GM19467 (cell line): ENCODE data around the gene HK3.

Experiments used
- ATAC-seq: cut with Tn5 transposase; IDR thresholded peaks from one replicate; pipeline ENCODE4 v1.9.1; 2021; ENCODE audit warnings: mild to moderate bottlenecking, moderate library complexity; ENCODE audit not compliant: unreplicated experiment

The HK3 gene

DNA sequence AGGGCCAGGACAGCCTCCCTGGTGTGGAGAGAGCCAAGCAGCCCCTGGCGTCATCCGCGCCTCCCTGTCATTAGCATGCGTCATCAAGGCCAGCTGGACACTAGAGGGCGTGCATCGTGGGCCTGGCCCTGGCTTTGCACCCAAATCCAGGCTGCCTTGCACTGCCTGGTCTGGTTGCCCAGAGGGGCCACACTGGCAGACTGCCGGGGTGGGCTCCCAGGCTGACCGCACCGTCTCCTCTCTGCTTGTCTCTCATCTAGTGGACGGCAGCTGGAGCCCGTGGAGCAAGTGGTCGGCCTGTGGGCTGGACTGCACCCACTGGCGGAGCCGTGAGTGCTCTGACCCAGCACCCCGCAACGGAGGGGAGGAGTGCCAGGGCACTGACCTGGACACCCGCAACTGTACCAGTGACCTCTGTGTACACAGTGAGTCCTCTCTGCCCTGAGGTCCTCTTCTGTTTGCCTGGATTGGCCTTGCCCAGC is 29.0 kb downstream of the HK3 start:
- no peak for ATAC-seq

DNA sequence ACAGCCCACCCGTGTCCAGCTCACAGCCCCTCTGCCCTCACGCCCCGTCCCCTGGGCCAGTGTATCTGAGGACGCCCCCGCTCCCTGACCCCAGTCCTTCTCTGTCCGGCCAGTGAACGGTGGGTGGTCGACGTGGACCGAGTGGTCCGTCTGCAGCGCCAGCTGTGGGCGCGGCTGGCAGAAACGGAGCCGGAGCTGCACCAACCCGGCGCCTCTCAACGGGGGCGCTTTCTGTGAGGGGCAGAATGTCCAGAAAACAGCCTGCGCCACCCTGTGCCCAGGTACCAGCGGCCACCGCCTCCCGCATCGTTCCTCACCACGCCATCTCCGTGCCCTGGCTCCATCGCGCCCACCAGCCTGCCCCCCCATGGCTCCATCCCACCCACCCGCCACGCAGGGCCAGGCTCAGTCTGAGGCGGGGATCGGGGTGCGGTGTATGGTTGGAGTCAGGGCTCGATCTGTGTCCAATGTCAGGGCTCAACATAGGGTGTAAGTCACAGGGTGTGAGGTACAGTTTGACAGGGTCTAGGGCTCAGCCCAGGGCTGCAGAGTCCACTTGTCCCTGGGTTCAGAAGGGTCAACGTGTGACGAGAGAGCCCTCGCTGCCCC is 29.5 kb downstream of the HK3 start:
- ATAC-seq, result no peak

DNA sequence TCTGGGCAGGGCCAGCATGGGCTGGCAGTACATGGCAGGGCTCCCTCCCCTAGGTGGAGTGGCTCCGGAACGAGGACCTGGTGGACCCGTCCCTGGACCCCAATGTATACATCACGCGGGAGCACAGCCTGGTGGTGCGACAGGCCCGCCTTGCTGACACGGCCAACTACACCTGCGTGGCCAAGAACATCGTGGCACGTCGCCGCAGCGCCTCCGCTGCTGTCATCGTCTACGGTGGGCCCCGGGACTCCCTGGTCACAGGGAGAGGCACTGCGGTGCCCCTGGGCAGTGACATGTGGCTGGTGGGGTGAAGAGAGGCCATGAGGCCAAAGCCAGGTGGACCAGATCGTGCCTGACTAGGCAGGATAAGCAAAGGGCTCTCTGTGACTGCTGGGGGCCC is 30.4 kb downstream of the HK3 start:
- no peak for ATAC-seq

DNA sequence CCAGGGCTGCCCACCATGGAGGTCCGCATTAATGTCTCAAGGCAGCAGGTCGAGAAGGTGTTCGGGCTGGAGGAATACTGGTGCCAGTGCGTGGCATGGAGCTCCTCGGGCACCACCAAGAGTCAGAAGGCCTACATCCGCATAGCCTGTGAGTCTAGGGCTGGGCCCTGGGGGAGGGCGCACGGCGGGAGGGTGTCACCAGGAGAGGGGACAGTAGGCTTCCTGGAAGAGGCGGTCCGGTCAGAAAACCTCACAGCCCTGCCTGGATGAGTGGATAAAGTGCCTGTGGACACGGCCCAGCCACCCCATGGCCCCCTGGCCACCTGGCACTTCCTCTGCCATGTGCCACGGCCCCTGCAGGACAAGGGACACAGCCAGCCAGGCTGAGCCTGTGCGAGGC is 31.0 kb downstream of the HK3 start:
- ATAC-seq, result no peak

DNA sequence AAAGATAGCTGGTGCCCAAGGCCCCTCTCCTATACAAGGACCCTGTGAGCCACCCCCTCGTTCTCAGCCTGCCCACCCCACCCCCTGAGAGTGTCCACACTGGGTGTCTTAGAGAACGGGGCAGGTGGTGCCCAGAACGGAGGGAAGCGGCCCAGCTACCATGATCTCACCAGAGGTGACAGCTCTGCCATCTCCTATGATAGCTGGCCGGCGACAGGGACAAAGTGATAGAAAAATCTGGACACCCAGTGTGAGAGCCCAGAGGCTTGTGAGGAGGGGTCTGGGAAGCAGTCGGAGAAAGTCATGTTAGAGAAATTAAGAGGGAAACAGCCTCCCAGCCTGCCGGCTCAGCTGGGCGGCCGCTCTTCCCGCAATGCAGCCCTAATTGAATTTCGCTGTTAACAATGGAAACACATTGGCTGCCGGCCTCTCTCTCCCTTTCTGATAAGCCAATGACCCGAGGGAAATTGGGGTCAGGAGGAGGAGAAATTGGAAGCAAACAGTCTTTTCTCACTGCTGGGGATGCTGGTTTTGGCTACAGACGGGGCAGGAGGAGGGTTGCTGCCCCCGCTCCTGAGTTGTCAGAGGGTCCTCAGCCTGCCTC is 32.3 kb downstream of the HK3 start:
- no peak for ATAC-seq

DNA sequence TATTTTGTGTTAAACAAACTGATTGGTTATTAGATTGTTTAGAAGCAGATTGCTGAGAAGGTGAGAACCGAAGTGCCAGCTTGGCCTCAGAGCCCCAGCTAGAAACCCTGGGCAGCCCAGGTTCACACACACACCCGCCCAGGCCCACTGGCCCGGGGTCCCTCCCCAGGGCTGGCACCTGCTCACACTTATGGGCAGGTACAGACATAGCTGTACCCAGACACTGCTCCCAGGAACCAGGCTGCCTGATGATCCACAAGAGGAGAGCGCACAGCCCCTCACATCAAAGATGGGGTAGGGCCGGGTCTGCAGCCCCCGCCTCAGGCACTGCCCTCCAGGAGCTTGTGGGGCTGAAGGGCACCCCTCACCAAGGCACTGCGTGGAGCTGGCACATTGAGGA is 33.2 kb downstream of the HK3 start:
- no peak for ATAC-seq

DNA sequence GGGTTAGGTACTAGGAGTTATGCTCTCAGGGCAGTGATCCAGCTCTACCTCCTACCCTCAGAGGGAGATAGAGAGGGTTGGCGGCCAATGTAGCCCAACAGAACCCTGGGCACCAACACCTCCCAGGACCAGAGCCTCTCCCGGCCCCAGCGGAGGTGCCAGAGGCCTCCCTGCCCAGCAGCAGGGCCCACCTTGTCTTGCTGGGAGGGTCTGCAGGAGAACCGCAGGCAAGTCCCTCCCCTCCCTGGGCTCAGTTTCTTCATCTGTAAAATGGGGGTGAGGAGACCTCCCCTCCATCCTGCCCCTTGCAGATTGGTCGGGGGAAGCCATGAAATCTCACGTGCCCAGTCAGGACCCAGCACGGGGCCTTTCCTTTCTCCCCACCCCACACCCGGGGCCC is 34.4 kb downstream of the HK3 start:
- no peak for ATAC-seq

DNA sequence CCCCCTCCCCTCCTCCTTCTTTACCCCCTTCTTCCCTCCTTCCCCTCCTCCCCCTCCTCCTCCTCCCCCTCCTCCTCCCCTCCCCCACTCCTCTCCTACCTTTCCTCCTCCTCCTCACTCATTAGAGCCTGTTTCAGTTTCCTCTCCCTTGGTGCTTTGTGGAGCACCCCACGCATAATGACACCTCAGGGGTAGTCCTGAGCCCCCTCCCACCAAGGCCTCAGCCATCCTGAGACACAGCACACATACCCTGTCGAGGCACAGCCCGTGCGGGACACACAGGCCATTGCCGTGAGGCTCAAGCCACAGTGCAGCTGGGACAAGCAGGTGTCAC is 35.4 kb downstream of the HK3 start:
- no peak for ATAC-seq

DNA sequence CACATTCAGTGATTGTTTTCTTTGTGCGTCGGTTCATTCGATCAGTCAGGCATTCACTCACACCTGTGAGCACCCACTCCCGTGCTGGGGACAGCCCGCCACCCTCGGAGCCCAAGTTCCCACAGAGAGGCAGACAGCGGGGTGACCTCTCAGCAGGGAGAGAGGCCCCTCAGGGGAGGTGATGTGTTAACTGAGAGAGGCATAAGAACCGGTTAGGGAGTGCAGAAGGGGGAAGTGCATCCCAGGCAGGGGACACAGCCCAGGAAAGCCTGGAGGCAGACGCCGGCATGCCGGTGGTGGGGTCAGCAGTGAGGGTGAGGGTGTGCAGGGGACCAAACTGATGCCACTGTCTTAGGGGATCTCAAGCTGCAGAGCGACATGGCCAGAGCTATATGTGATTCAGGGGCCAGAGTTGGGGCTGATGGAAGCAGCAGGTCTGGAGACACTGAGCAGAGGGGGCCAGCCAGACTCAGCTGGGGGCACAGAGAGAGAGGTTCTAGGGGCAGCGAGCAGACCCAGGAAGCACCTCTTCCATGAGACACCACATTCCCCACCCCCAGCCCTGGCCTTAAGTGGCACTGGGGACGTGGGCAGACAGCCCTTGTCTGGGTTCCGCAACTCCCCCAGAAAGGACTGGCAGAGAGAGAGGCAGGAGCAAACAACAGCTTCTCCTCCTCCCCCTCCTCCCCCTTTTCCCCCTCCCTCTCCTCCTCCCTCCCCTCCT is 35.9 kb downstream of the HK3 start:
- ATAC-seq, result no peak

DNA sequence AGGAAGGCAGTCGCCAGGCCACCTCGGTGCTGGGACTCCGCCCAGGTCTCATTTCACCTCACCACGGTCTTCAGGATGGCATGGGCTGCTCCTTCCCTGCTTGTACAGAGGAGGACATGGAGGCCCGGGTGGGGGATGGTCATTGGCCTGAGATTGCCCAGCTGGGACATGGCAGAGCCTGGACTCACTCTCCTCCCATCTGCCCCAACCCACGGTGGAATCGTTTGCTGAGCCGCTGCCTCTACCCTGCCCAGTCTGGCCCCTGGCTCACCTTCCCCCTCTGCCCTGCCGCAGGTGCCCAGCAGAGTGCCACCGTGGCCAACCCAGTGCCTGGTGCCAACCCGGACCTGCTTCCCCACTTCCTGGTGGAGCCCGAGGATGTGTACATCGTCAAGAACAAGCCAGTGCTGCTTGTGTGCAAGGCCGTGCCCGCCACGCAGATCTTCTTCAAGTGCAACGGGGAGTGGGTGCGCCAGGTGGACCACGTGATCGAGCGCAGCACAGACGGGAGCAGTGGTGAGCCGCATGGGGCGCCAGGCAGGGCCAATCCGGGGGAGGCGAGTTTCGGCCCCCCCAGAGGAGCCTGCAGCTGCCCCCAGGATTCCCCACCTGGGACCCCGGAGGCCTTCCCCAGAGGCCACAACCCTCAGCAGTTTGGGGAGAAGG is 36.7 kb downstream of the HK3 start:
- ATAC-seq, result no peak

DNA sequence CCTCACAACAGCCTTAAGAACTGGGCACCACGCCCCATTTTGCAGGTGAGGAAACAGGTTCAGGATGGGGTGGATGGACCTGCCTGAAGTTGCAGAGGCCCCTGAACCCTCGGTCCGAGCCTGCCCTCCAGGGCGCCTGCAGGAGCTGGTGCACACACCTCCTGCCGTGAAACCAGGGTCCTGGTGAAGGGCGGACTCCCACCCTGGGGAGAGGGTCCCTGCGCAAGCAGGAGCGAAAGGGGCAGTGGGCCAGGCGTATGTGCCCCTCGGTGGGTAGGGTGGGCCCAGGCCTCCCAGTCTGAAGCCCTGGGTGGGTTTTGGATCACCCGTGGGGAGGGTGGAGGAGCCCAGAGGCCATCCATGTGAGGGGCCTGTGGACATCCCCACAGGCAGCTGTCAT is 37.9 kb downstream of the HK3 start:
- no peak for ATAC-seq

DNA sequence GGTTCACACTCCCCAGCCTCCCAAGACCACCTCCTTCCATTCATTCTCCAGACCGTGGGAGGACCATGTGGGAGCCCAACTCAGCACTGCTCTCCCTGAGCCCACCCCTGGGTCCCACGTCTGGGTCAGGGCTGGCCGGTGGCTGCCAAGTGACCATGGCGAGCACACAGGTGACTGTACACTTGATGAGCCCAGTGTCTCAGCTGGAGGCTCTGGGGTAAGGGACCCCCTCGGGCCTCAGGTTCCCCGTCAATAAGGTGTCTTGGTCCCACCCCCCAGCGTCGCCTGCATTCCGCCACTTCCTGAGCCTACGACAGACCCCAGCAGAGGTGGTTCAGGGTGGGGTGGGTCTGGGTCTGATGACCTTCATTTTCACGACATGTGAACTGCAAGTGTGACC is 38.8 kb downstream of the HK3 start:
- no peak for ATAC-seq

DNA sequence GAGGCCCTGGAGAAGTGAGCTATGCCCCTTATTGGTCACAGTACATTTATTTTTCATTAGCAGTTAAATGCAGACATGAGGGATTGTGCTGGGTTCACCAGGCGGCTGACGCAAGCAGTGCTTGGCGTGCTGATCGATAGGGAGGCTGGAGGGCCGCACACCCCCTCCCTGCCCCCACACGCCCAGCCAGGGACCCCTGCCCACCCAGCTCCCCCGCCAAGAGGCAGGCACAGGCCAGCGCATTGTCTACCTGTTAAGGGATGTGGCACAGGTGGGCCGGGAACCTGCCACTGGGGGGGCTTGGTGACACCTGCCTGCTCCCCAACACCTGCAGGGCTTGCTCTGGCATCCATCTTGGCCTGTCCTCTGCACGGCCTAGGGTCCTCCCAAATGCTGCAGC is 39.2 kb downstream of the HK3 start:
- no peak for ATAC-seq

DNA sequence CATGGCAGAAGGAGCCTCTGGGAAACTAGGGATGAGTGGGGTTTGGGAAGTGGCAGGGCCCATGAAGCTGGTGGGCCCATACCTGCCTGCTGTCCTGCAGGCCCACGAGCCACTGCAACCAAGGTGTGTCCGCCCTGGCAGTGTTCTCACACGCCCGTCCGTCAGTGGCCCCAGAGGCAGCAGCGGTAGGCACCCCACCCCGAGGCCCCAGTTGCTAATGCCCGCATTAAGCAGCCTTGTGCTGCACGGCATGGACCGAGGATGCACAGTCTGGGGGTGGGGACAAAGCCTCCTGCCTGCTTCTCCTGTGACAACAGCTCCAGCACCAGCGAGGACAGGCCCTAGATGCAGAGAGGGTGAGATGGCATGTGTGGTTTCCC is 41.3 kb downstream of the HK3 start:
- ATAC-seq, result no peak

DNA sequence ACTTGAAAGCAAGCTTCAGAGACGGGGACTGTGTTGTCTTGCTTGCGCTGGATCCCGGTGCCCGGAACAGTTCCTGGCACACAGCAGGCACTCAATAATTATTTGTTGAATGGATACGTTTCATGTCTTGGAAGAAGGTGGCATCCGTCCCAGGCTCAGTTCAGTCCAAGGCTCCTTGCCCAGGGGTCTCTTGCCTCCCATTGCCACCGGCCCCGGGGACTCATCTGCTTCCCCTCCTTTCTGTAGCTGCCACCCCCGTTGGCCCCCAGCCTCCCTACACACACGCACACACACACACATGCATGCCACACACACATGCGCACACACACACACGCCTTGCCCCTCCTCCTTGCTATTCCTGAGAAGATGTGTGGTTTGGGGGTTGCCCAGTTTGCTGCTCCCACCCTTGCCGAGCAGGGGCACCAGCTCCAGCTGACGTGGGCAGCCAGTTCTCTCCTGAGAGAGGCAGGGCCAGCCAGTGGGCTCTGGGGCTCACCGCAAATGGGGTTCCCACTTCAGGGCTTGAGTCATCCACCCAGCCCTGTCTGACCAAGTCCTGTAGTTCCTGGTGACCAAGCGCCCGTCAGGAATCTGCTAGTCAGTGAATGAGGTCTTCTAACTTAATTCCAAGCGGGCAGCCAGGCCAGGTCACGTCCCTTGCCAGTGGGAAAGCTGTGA is 41.8 kb downstream of the HK3 start:
- ATAC-seq, result no peak

DNA sequence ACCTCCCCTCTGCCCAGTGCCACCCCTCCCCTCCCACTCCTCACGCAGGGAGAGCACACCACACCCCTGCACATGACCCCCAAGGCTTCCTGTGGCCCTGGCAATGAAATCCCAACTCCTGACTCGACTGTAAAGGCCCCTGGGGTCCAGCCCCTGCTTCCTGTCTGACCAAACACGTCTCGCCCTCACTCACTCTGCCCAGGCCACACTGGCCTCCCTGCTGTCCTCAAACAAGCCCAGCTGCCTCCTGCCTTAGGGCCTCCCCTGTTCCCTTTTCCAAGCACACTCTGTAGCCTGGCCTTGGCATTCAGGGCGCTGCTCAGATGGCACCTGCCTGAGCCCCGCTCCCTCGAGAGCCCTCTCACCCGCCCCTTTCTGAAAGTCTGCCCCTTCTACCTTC is 42.4 kb downstream of the HK3 start:
- ATAC-seq, result no peak

DNA sequence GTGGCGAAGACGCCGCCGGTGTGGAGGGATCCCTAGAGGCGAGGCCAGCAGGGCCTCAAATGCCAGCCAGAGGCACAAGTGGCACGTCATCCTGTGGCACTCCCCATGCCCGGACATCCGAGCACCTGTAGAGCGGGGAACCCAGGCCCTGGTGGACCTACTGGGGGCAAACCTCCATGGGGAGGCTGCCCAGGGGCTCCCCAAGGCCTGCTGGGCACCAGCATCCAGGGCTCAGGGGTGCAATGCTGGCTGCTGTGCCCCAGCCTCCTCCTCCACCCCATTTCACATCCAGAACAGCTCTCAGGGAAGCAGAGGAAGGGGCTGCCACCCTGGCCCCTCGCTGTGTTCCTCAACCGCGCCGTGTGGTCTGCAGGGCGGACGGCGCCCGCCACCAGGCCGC is 43.5 kb downstream of the HK3 start:
- no peak for ATAC-seq

DNA sequence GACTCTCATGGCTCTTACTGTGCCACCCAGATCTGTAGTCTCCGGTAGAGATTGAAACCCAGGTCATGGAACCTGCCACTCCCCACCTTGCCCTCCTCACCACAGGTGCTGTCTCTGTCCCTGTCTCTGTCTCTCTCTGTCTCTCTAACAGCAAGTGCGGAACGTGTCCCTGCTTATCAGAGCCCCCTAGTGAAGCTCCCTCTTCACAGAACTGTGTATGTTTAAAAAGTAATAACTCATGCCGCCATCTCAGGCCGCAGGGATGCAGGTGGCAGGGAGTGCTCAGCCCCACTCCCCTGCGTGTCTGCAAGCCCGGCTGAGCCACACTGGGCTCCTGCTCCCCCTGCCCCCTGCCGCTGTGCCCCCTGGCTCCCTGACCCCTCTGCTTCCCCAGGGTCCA is 45.0 kb downstream of the HK3 start:
- ATAC-seq, result no peak

DNA sequence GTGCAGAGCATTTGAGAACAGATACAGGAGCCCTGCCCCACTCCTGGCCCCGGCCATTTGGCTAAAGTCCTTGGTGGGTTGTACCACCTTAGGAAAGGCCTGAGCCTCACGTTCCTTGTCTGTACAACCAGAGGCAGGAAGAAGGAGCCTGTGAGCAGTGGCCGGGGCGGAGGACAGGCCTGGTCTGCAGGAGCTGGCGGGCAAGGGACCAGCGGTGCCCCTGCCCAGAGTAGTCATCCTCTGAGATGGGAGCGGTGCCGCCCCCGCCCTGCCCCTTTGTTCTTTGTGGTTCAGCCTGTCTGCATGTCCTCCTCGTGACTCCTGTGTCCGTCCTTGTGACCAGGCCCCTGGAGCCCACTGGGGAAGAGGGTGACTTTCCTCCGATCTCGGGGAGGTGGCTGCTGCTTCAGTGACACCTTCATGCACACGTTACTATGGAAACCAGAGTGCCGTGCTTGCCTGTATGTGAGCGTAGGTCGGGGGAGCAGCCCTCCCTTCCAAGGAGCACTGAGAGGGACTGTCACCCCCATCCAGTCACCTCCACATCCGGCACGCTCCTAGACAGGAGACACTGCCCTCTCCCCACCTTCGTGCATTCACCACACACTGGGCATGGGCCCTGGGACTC is 45.9 kb downstream of the HK3 start:
- no peak for ATAC-seq

DNA sequence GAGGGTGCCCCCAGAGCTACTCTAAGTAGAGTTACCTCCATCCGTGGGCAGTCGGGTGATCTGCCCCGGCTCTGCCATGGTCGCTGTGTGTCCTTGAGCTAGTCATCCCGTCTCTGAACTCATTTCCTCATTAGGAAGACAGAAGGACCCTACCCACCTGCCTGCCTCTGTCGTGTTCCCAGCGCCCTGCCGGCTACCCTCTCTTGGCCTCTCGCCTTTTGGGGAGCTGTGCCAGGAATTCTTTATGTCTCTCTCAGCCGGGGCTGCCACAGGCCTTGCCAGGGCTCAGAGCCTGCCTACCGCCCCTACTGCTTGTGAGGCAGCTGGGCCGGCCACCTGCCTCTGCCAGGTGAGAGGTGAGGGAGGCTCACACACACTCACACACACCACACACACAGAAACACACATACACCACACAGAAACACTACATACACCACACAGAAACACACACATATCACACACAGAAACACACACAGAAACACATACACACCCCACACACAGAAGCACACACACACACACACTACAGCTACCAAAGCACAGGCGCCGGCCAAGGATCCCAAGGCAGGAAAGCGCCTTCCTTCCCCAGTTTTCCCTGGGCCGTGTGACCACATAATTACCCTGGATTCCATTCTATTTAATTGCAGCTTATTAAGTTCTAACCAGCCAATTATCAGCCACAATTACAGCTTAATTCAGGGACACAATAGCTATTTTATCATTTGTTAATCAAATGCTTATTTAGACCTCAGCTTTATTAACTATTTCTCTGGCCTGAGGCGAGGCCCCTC is 47.1 kb downstream of the HK3 start:
- ATAC-seq, result no peak
